K562 (cell line): Measurements from ENCODE around the gene TXNDC15. TPM values are rescaled to one million over a fixed set of nuclear protein-coding genes. Genes with fewer than 3 reads are reported as not detected.
A peak's percentile ranks its signal among the peaks of the same experiment; 100 is the strongest.

Experiments
- ARHGAP35 ChIP-seq: fragments of 450-650 bp; IDR thresholded peaks from 2 replicates; pipeline ENCODE4 v1.6.1; 2018; ENCODE audit not compliant: partially characterized antibody
- ATF3 ChIP-seq, 2 experiments: fragments of 450-650 bp in 1 of 2; sonication (generic) in 1 of 2; formaldehyde crosslinking in 1 of 2; IDR thresholded peaks in 1 of 2; conservative IDR thresholded peaks in 1 of 2; 2 replicates each; pipeline versions ENCODE4 v1.6.1 to v1.8.1; 2016 to 2023; ENCODE audit warnings: mild to moderate bottlenecking in 2 of 2, moderate library complexity in 2 of 2, inconsistent platforms in 1 of 2, missing genetic modification reagents in 1 of 2
- CBX8 ChIP-seq: fragments of 200-600 bp; sonication (generic); IDR thresholded peaks from 2 replicates; pipeline ENCODE4 v1.6.1; 2012; ENCODE audit warnings: borderline replicate concordance, mixed run types, low read depth, mild to moderate bottlenecking, moderate library complexity, mixed read lengths, low read length, control low read depth, inconsistent platforms; ENCODE audit not compliant: poor library complexity, severe bottlenecking; ENCODE audit errors: extremely low read depth
- CTCF ChIP-seq, 3 experiments: IDR thresholded peaks in 2 of 3; conservative IDR thresholded peaks in 1 of 3; 2 replicates each; pipeline ENCODE4 v1.5.1; 2011 to 2012; ENCODE audit warnings: low read length in 3 of 3, mild to moderate bottlenecking in 3 of 3, control low read depth in 2 of 3, improper control_type of control experiment in 1 of 3, inconsistent platforms in 1 of 3, low read depth in 1 of 3, mixed read lengths in 1 of 3, moderate library complexity in 1 of 3; ENCODE audit not compliant: insufficient read depth in 2 of 3
- DACH1 ChIP-seq: fragments of 450-650 bp; IDR thresholded peaks from 2 replicates; pipeline ENCODE4 v1.6.1; 2018; ENCODE audit not compliant: partially characterized antibody
- MCM5 ChIP-seq: fragments of 450-650 bp; IDR thresholded peaks from 2 replicates; pipeline ENCODE4 v1.6.1; 2016; ENCODE audit warnings: low read depth
- RAD21 ChIP-seq, 2 experiments: fragments of 250-450 bp in 1 of 2; fragments of 450-650 bp in 1 of 2; sonication (Bioruptor Pico) in 1 of 2; formaldehyde crosslinking in 1 of 2; IDR thresholded peaks in 1 of 2; conservative IDR thresholded peaks in 1 of 2; 2 replicates each; pipeline versions ENCODE4 v1.4.0 to v1.8.0; 2020 to 2022; ENCODE audit warnings: mild to moderate bottlenecking in 2 of 2, moderate library complexity in 1 of 2
- REST ChIP-seq, 2 experiments: fragments of 450-650 bp; formaldehyde crosslinking in 1 of 2; IDR thresholded peaks; 2 replicates each; pipeline versions ENCODE4 v1.4.0 to v1.6.1; 2014 to 2020; ENCODE audit warnings: mild to moderate bottlenecking in 2 of 2, borderline replicate concordance in 1 of 2, low read depth in 1 of 2
- SMC3 ChIP-seq: conservative IDR thresholded peaks from 2 replicates; pipeline ENCODE4 v1.6.1; 2011; ENCODE audit warnings: low read depth, low read length, improper control_type of control experiment; ENCODE audit not compliant: insufficient read depth
- SNRNP70 ChIP-seq: fragments of 200-400 bp; formaldehyde crosslinking; optimal IDR thresholded peaks from 2 replicates; pipeline ENCODE3; 2017; ENCODE audit warnings: low read depth, low read length
- TCF15 ChIP-seq: fragments of 250-450 bp; sonication (Bioruptor Pico); IDR thresholded peaks from 2 replicates; pipeline ENCODE4 v1.8.0; 2022; ENCODE audit warnings: moderate library complexity, mild to moderate bottlenecking, inconsistent platforms
- ZBTB7A ChIP-seq: IDR thresholded peaks from 2 replicates; pipeline ENCODE4 v1.6.1; 2011; ENCODE audit warnings: low read depth, mild to moderate bottlenecking, low read length, moderate library complexity, borderline replicate concordance; ENCODE audit not compliant: control insufficient read depth
- ZNF311 ChIP-seq: fragments of 250-450 bp; sonication (Bioruptor Pico); IDR thresholded peaks from 2 replicates; pipeline ENCODE4 v1.4.0; 2020; ENCODE audit warnings: mild to moderate bottlenecking, moderate library complexity
- polyA plus RNA-seq, 8 experiments: library from polyadenylated mRNA; depleted of rRNA in 4 of 8; stranded (reverse) in 5 of 8; unstranded in 3 of 8; fragments of >200 nt; fragmentation: Nextera tagmentation in 2 of 8; fragmentation: Illumina TruSeq in 1 of 8; extraction: Ambion mirVana in 2 of 8; extraction: Trizol in 1 of 8; gene quantifications; 2 replicates each; pipeline versions ENCODE4 v1.2.1 to v1.2.3, GENCODE V29; 2011 to 2014; ENCODE audit warnings: inconsistent platforms in 1 of 8, missing spikeins in 1 of 8
- total RNA-seq, 7 experiments: library from RNA; depleted of rRNA in 6 of 7; stranded (reverse); fragments of >200 nt in 6 of 7; fragmentation: Illumina TruSeq in 2 of 7; extraction: Trizol in 2 of 7; gene quantifications; 2 replicates each; pipeline versions ENCODE4 v1.2.1 to v1.2.3, GENCODE V29; 2011 to 2021; ENCODE audit warnings: low replicate concordance in 1 of 7

Gene TXNDC15
- total and polyA plus RNA-seq, 9 of the 15 experiments (the other 6 are each of a cell fraction or from before 2014, with no cell fraction given): 3.0 to 15.4 (median 12.3) TPM

GRCh38 chr5:134917070-134917815 lies 43.1 kb downstream of the TXNDC15 start (continued):
- no peak for TF ChIP-seq ARHGAP35
- TF ChIP-seq ATF3 (IDR thresholded peaks at IDR 0.05): no peak
- TF ChIP-seq ATF3 (CRISPR knock-in tag; conservative IDR thresholded peaks at IDR 0.05): no peak
- peak; percentile 51; the same call in 1 of the 2 replicates for TF ChIP-seq SMC3
- no peak for TF ChIP-seq MCM5
- TF ChIP-seq TCF15 (CRISPR knock-in tag): no peak
- peak; percentile 25; the same call in 1 of the 2 replicates for TF ChIP-seq REST (IDR thresholded peaks at IDR 0.05; ENCODE audit: borderline replicate concordance)
- TF ChIP-seq REST (CRISPR knock-in tag; IDR thresholded peaks at IDR 0.05; ENCODE audit: low read depth): no peak
- no peak for TF ChIP-seq SNRNP70
- TF ChIP-seq ZBTB7A: no peak
- TF ChIP-seq DACH1: no peak
- no peak for TF ChIP-seq ZNF311 (CRISPR knock-in tag)
- TF ChIP-seq CTCF (IDR thresholded peaks at IDR 0.05 in 2 of 3, conservative IDR thresholded peaks at IDR 0.05 in 1 of 3; ENCODE audit: insufficient read depth in 2 of 3, low read depth in 1 of 3, low read length in 3 of 3): peak; percentile 40 to 52 (median 46); a peak in 5 of 6 replicates
- TF ChIP-seq CBX8: no peak
- peak; percentile 13 to 43; a peak in 3 of 4 replicates for TF ChIP-seq RAD21 (CRISPR knock-in tag; conservative IDR thresholded peaks at IDR 0.05 in 1 of 2, IDR thresholded peaks at IDR 0.05 in 1 of 2)
